ENCODE measurements around the gene KIAA0408. TPM values are rescaled to one million over a fixed set of nuclear protein-coding genes. Genes with fewer than 3 reads are reported as not detected.
"Not testable (repeated sequence)": the region's sequence is repeated elsewhere in the genome, so short reads cannot be mapped to it uniquely, and the experiment has no call there.

Gene KIAA0408
- polyA plus RNA-seq, 1 donor = 4.4 TPM

DNA sequence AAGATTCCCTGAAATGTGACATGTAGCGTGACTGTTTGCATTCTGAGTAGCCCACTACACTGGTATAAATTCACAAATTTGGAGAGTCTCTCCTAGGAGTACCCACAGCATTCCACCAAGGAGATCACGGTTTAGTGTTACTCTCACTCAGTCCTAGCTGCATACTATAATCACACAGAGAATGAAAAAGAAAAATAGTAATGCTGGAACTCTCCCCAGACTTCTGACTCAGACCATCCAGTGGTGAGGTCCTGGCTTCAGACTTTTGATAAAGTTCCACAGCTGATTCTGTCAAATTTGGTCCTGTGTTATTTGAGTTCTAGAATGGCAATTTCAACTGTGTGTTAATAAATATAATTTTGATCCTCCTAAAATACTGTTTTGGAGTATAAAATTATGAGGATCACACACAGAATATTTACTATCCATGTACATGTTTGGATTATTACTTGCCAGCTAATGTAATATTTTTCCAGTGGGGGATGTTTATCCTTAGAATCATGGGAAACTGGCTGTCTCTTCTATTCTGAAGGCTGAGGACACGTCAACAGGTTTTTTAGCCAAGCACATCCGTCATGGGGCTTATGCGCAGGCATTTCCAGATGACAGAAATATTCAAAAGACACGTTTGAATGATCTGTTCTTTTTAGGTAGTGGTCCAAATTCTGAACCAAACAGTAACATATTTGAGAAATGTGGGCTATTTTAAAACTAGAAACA, 5.1 kb upstream of the KIAA0408 start:
- DNase-seq = no peak

DNA sequence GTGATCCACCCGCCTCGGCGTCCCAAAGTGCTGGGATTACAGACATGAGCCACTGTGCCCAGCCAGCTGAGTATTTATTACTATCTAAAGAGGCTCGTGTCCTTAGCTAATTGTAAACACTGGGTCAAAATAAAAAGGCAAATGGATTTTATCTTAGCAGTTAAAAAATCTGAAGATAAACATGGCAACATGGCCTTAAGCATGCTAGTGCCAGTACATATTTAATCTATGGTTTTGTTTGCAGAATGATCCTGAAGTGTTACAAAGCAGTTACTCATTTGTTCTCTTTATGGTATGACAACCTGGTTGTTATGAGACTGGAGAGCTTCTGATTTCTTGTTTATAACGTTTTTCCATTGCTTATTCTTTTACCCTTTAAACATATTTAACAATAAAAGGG, 3.9 kb upstream of the KIAA0408 start:
- DNase-seq = no peak

- no peak for DNase-seq
These were observed 3.2 kb upstream of the KIAA0408 start for GRCh38 chr6:127462376-127462775.

- DNase-seq = no peak
These were observed 1.3 kb upstream of the KIAA0408 start for GRCh38 chr6:127460465-127460864.

GRCh38 chr6:127458817-127459216, 372 bp downstream of the KIAA0408 start:
- DNase-seq = peak; percentile 5

DNA sequence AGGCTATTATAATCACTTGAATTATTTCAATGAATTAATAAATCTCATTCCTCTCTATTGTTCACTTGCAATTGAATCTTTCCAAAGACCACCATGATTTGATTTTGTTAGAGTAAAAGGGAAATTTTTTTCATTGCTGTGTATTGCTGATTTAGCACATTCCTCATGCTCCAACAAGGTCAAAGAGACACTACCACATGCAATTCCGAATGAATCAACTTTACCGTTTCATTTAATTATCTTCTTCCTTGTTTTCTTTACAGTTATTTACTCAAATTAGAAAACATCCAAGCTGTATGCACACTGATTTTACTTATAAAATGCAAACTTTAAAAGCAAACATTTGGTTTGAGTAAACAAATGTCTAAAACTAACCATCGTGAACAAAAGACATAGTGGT, 967 bp downstream of the KIAA0408 start:
- no peak for DNase-seq

- no peak for DNase-seq
These were observed 1.6 kb downstream of the KIAA0408 start for GRCh38 chr6:127457456-127458064.

GRCh38 chr6:127456465-127456864, 2.7 kb downstream of the KIAA0408 start:
- no peak for DNase-seq

DNA sequence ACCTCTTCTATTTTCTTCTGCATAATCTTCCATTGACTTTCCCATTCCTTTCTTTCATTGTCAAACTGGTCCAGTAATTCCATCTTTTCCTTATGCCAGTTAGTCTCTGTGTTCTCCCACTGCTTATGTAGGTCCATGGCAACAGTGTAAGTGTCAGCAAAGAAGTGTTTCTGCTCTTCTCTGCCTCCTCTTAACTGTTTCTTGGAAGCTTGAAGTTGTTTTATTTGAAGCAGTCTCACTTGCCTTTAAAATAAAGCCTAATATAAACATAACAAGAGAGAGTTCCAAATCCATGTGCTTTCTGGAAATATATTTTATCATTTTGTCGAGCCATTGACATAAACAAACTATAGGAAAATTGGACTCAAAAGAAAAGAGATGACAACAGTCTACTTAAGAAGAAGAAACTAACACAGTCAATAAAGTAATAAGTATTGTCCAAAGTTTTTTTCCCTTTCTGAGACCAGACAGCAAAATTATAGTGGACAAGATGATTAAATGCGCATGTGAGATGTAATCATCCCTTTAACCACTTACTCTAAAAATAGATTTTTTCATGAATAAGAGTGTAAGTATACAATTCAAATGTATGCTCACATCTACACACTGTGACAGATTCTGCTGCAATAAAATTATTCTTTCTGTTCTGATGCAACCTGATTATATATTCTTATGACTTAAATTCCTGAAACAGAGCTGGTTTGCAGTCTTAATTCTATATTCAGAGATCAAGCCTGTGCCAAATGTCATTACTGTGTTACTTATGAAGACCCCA, 5.2 kb downstream of the KIAA0408 start:
- DNase-seq = no peak

GRCh38 chr6:127452803-127453202, 6.4 kb downstream of the KIAA0408 start:
- DNase-seq = no peak

DNA sequence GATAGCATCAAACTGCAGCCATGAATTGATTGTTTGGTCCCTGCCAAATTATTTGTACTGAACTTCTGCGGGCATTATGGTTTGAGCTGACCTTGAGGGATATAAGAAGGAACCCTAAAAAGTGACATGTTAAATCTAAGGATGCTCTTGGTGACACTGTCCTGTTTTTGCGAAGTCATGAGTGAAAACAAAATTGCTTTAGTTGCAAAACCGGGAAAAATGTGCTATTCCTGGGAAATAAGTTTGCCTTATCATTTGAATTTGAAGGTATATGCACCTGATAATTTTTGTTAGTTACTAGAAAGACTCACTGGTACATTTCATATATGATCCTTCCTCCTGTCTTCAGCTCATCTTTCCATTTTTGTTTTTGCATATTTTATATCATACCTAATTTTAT, 7.8 kb downstream of the KIAA0408 start:
- DNase-seq = no peak

GRCh38 chr6:127447780-127448179, 11.4 kb downstream of the KIAA0408 start:
- DNase-seq = no peak

DNA sequence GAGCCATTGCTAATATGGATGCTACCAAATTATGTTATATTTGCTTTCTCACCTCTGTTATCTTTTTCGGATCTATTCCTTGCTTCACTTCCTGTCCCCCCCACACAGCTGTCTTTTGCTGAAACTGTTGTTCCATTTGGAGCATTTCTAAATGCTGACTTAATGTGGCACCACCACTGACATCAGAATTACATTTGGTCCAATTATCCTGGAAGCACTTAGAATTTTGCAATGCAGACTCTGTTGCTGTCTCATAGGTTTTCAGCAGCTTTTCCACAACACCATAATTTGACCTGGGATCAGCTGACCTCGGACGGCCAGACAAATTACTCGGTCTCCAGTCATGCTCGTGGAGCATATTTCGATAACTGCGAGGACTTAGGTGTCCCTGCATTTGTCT, 12.8 kb downstream of the KIAA0408 start:
- DNase-seq = no peak

DNA sequence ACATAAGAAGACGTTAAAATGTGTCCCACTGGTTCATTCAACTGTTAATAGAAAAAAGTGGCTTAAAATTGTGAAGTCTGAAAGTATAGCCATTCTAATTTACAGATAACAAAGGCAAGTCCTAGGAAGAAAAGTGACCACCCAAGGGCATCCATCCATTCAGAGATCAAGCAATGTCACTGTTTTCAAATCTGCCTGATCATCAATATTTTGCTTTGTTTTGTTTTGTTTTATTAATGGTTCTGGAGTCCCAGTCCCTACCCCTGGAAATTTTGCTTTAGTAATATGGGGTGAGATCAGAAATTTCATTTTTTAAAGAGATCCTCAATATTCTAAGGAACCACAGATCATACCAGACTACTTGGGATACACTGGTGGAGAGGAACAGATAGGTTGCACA, 17.3 kb downstream of the KIAA0408 start:
- no peak for DNase-seq

GRCh38 chr6:127439718-127440117, 19.5 kb downstream of the KIAA0408 start:
- no peak for DNase-seq

DNA sequence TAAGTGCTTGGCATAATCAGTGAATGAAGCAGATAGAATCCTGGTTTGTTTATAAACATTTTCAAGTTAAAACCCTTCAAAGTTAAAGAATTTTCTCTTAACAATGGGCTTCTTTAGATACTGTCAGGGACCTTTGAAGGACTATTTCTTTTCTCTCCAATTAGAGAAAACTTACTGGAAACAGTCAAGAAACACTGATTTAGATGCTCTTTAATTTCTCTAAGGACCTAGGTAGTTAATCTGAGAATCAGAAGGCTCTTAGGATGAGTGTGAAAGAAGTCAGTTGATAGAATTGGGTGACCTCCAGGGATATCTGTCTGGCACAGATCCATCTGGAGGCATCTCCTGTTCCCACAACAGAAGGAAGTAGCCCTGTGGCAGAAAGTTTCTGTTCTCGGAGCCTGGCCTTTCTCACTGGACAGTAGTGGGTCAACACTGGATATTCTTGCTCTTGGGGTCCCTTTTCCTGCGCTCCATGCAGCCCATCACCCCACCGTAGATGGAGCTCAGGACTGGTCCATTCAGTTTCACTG, 22.5 kb downstream of the KIAA0408 start:
- DNase-seq = no peak

GRCh38 chr6:127435626-127436220, 23.5 kb downstream of the KIAA0408 start:
- DNase-seq = no peak

- no peak for DNase-seq
These were observed 24.5 kb downstream of the KIAA0408 start for GRCh38 chr6:127434651-127435050.

DNA sequence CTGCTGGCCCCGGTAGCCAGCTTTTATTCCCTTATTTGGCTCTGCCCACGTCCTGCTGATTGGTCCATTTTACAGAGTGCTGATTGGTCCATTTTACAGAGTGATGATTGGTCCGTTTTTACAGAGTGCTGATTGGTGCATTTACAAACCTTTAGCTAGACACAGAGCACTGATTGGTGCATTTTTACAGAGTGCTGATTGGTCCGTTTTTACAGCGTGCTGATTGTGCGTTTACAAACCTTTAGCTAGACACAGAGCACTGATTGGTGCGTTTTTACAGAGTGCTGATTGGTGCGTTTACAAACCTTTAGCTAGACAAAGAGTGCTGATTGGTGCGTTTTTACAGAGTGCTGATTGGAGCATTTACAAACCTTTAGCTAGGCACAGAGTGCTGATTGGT, 30.6 kb downstream of the KIAA0408 start:
- DNase-seq = not testable (repeated sequence)

DNA sequence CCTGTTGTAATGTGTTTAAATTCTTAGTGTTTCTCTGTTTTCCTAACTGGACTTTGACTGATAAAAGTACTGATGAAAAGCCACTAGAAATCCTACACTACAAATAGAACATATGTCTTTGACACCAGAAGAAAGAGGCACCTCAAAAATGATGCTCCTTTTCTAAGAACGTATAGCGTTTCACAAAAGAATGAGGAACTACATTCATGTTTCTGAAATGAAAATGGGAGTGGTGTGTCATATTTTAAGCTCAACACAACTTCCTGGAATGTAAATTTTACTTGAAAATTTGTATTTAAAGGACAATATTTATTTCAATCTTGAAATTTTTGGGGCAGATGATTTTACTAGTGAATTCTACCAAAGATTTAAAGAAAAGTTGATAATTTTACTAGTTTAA, 35.3 kb downstream of the KIAA0408 start:
- no peak for DNase-seq

GRCh38 chr6:127421164-127421563, 38.0 kb downstream of the KIAA0408 start:
- DNase-seq = not testable (repeated sequence)

DNA sequence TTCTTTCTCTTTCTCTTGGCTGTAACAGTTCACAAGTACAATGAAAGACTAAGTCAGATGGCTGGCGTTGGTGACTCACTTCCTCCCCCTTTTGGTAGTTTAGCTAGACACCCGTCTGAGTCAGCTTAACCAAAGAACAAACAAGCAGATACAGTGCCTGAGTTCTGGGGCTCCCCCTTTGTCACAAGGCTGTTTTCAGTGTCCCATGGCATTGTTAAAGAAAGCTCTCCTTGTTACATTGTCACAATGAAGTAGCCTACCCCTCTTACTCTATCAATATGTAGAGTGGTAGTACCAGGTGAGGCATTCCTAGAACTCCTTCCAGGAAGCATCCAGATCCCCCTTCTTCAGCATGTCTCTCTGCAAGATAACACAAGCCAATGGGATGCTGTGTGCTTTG, 38.6 kb downstream of the KIAA0408 start:
- DNase-seq = peak; percentile 50

GRCh38 chr6:127415096-127415495, 44.1 kb downstream of the KIAA0408 start:
- DNase-seq = no peak
